Liver (tissue), 9 donors: Measurements from ENCODE around the gene APBA2. TPM values are rescaled to one million over a fixed set of nuclear protein-coding genes. Genes with fewer than 3 reads are reported as not detected.

Experiments used
- DNase-seq: peaks from one replicate; pipeline ENCODE4 v3.0.0-alpha.2; 2017; ENCODE audit warnings: low spot score
- H3K27ac ChIP-seq, 2 donors: one replicate each; pipeline ENCODE4 v1.7.0; 2013; ENCODE audit warnings: inconsistent platforms in 2 of 2, low read length in 2 of 2, control low read depth in 1 of 2, low read depth in 1 of 2, mild to moderate bottlenecking in 1 of 2
- H3K27me3 ChIP-seq, 4 donors: one replicate each; pipeline versions ENCODE4 v1.6.1 to v1.7.0; 2013; ENCODE audit warnings: low read length in 3 of 4, inconsistent platforms in 1 of 4, mild to moderate bottlenecking in 1 of 4, moderate library complexity in 1 of 4; ENCODE audit not compliant: control insufficient read depth in 4 of 4, insufficient read depth in 4 of 4
- H3K36me3 ChIP-seq, 4 donors: one replicate each; pipeline versions ENCODE4 v1.6.1 to v1.7.0; 2013; ENCODE audit warnings: low read length in 3 of 4, mild to moderate bottlenecking in 3 of 4, low read depth in 1 of 4, moderate library complexity in 1 of 4; ENCODE audit not compliant: control insufficient read depth in 4 of 4, insufficient read depth in 3 of 4
- H3K4me1 ChIP-seq, 4 donors: one replicate each; pipeline versions ENCODE4 v1.6.1 to v1.7.0; 2013; ENCODE audit warnings: low read length in 3 of 4, mild to moderate bottlenecking in 3 of 4, moderate library complexity in 1 of 4; ENCODE audit not compliant: control insufficient read depth in 4 of 4, insufficient read depth in 4 of 4
- H3K4me3 ChIP-seq, 3 donors: one replicate each; pipeline versions ENCODE4 v1.6.1 to v1.7.0; 2013; ENCODE audit warnings: low read length in 3 of 3, control low read depth in 1 of 3, low read depth in 1 of 3, mild to moderate bottlenecking in 1 of 3
- H3K9ac ChIP-seq, 2 donors: one replicate each; pipeline ENCODE4 v1.7.0; 2013; ENCODE audit warnings: low read length in 2 of 2, mild to moderate bottlenecking in 2 of 2, moderate library complexity in 2 of 2, control low read depth in 1 of 2, low read depth in 1 of 2
- H3K9me3 ChIP-seq, 4 donors: one replicate each; pipeline versions ENCODE4 v1.6.1 to v1.7.0; 2013; ENCODE audit warnings: low read length in 3 of 4; ENCODE audit not compliant: control insufficient read depth in 4 of 4
- FOXA2 ChIP-seq: IDR thresholded peaks from 2 replicates; pipeline ENCODE4 v1.6.1; 2016; ENCODE audit warnings: antibody characterized with exemption
- HNF4A ChIP-seq, 2 donors: conservative IDR thresholded peaks; 2 replicates each; pipeline ENCODE4 v1.6.1; 2016; ENCODE audit warnings: antibody characterized with exemption in 2 of 2, mild to moderate bottlenecking in 2 of 2
- HNF4G ChIP-seq: IDR thresholded peaks from 2 replicates; pipeline ENCODE4 v1.6.1; 2016; ENCODE audit warnings: antibody characterized with exemption
- JUND ChIP-seq, 2 donors: IDR thresholded peaks; 2 replicates each; pipeline ENCODE4 v1.6.1; 2016; ENCODE audit warnings: antibody characterized with exemption in 2 of 2
- RAD21 ChIP-seq, 2 donors: IDR thresholded peaks; 2 replicates each; pipeline ENCODE4 v1.6.1; 2016; ENCODE audit warnings: antibody characterized with exemption in 2 of 2, mild to moderate bottlenecking in 2 of 2
- RXRA ChIP-seq, 2 donors: IDR thresholded peaks; 2 replicates each; pipeline ENCODE4 v1.6.1; 2017 to 2018; ENCODE audit warnings: antibody characterized with exemption in 2 of 2, mild to moderate bottlenecking in 1 of 2
- SP1 ChIP-seq: IDR thresholded peaks from 2 replicates; pipeline ENCODE4 v1.6.1; 2018; ENCODE audit warnings: antibody characterized with exemption, mild to moderate bottlenecking
- TAF1 ChIP-seq: conservative IDR thresholded peaks from 2 replicates; pipeline ENCODE4 v1.6.1; 2016; ENCODE audit warnings: antibody characterized with exemption, mild to moderate bottlenecking
- YY1 ChIP-seq: IDR thresholded peaks from 2 replicates; pipeline ENCODE4 v1.6.1; 2016; ENCODE audit warnings: antibody characterized with exemption, mild to moderate bottlenecking
- WGBS: extraction: QIAGEN DNeasy Blood & Tissue Kit; methylation state at CpG from one replicate; pipeline ENCODE4 v1.1.7; 2013; 5-methylcytosine and 5-hydroxymethylcytosine counted together
- polyA plus RNA-seq, 2 donors: library from polyadenylated mRNA; stranded (reverse) in 1 of 2; unstranded in 1 of 2; fragments of 200-250 nt in 1 of 2; fragments of >200 nt in 1 of 2; fragmentation: Nextera tagmentation in 1 of 2; extraction: Ambion mirVana in 1 of 2; gene quantifications; one replicate each; pipeline versions ENCODE4 v1.2.1 to v1.2.3, GENCODE V29; 2013 to 2015
- total RNA-seq, 2 donors: library from RNA; depleted of rRNA; stranded (reverse); fragments of >200 nt; gene quantifications; one replicate each; pipeline ENCODE4 v1.2.3, GENCODE V29; 2014
- TF ChIP-seq, protein P1 (sequence below): fragments of 150-350 bp; IDR thresholded peaks from 2 replicates; pipeline ENCODE4 v1.5.1; 2017; ENCODE audit warnings: improper control_type of control experiment, low read depth, low read length; ENCODE audit not compliant: missing input control
- TF ChIP-seq, protein P2 (sequence below): IDR thresholded peaks from 2 replicates; pipeline ENCODE4 v1.6.1; 2016; ENCODE audit warnings: antibody characterized with exemption
- TF ChIP-seq, protein P3 (sequence below): IDR thresholded peaks from 2 replicates; pipeline ENCODE4 v1.6.1; 2016; ENCODE audit warnings: antibody characterized with exemption, mild to moderate bottlenecking
- donor health status: healthy.
- donor health status: healthy.
- donor health status: healthy.
- donor health status: healthy.
- donor health status: healthy.

APBA2 gene
- total and polyA plus RNA-seq, 4 donors, result 0.38 to 2.9 (median 1.7) TPM

DNA sequence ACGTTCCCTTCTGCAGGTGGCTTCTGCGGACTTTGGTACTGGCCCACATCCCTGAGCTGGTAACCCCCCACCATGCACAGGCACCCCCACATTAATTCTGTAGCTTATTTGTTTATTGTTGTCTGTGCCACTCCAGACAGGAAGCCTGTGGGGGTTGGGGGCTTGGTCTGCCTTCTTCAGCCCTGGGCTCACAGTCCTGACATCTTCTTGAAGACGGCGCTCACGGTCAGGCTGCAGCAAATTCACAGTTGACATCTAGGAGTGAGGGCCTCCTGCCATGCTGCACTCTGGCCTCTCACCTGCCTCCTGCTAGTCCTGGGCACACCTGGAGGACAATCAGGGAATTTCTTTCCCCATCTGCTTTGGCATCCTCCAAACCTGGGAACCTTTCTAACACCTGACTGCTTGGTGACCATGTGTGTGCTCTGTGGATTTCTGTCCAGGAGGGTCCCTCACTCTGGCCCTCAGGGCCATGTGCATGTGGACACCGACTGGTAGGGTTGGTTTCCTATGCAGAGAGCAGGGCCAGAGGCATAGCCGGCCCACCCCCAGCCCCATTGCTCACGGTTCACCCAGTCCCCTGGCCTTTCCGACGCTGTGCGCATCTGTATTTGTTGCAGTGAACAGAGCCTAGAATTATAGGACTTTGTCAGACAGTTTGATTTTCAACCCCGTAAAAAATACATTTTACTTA, 68.8 kb downstream of the APBA2 start:
- H3K4me1 ChIP-seq, result no peaks in the 10 kb centered on the region
- H3K27ac ChIP-seq, result no peak overlapping the region
- WGBS, result 79% methylated on average over 12 of the region's 12 CpGs
- no peak overlapping the region for H3K4me3 ChIP-seq
- no peaks in the 10 kb centered on the region for H3K9me3 ChIP-seq
- DNase-seq, result no peak
- no peak overlapping the region for H3K9ac ChIP-seq
- TF ChIP-seq, protein P1, sequence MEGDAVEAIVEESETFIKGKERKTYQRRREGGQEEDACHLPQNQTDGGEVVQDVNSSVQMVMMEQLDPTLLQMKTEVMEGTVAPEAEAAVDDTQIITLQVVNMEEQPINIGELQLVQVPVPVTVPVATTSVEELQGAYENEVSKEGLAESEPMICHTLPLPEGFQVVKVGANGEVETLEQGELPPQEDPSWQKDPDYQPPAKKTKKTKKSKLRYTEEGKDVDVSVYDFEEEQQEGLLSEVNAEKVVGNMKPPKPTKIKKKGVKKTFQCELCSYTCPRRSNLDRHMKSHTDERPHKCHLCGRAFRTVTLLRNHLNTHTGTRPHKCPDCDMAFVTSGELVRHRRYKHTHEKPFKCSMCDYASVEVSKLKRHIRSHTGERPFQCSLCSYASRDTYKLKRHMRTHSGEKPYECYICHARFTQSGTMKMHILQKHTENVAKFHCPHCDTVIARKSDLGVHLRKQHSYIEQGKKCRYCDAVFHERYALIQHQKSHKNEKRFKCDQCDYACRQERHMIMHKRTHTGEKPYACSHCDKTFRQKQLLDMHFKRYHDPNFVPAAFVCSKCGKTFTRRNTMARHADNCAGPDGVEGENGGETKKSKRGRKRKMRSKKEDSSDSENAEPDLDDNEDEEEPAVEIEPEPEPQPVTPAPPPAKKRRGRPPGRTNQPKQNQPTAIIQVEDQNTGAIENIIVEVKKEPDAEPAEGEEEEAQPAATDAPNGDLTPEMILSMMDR, result no peak
- TF ChIP-seq RAD21 (IDR thresholded peaks at IDR 0.05) (no peak), YY1 (no peak), TAF1 (no peak), JUND (IDR thresholded peaks at IDR 0.05) (no peak), FOXA2 (no peak), HNF4G (no peak), RXRA (IDR thresholded peaks at IDR 0.05) (no peak), HNF4A (conservative IDR thresholded peaks at IDR 0.05) (no peak)
- TF ChIP-seq, protein P2, sequence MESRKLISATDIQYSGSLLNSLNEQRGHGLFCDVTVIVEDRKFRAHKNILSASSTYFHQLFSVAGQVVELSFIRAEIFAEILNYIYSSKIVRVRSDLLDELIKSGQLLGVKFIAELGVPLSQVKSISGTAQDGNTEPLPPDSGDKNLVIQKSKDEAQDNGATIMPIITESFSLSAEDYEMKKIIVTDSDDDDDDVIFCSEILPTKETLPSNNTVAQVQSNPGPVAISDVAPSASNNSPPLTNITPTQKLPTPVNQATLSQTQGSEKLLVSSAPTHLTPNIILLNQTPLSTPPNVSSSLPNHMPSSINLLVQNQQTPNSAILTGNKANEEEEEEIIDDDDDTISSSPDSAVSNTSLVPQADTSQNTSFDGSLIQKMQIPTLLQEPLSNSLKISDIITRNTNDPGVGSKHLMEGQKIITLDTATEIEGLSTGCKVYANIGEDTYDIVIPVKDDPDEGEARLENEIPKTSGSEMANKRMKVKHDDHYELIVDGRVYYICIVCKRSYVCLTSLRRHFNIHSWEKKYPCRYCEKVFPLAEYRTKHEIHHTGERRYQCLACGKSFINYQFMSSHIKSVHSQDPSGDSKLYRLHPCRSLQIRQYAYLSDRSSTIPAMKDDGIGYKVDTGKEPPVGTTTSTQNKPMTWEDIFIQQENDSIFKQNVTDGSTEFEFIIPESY, result no peak
- H3K27me3 ChIP-seq, result peaks cover 0 to 4% (median 1%) of the 10 kb centered on the region in 4 donors
- H3K36me3 ChIP-seq, result no peaks in the 10 kb centered on the region

DNA sequence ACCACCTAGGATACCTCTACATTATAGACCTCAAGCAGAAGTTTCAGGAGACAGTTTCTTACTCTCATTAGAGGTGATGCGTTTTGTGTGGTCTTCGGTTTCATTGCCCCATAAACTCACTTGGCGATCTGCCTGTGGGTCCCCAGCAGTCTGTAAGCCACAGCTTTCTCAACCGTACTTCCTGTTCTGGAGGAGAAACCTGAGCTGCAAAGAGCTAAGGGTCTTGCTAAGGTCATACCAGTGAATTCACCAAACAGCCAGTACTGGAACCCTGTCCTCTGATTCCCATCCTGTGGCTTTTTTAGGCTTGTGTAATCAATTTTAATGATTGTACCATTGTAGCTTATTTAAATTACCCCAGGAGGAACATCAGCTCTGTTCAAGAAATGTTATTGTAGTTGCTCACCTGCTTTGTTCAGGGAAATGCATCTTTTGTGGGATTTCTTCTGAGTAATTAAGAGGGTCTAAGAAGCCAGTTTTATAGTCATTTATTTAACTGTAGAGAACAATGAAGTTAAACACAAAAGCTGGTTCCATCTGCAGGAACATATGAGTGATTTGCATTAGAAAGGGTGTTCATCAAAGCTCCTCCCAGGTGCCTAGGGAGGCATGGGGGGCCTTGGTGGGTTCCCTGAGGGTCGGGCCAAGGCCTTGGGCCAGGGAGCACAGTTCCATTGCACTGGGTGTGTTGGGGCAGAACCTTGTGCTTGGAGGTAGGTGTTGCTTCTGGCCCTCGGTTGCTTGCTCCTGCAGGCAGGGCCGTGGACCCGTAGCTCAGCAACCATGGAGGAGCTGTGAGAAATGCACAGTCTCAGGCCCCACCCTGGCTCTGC, 69.6 kb downstream of the APBA2 start:
- Histone ChIP-seq H3K4me3 (no peak overlapping the region), H3K36me3 (no peaks in the 10 kb centered on the region), H3K9ac (no peak overlapping the region), H3K27ac (no peak overlapping the region), H3K27me3 (peaks cover 0 to 4% (median 1%) of the 10 kb centered on the region in 4 donors), H3K4me1 (no peaks in the 10 kb centered on the region), H3K9me3 (no peaks in the 10 kb centered on the region)
- no peak for DNase-seq
- TF ChIP-seq HNF4G (no peak), JUND (IDR thresholded peaks at IDR 0.05) (no peak)
- WGBS, result 69% methylated on average over 8 of the region's 8 CpGs

DNA sequence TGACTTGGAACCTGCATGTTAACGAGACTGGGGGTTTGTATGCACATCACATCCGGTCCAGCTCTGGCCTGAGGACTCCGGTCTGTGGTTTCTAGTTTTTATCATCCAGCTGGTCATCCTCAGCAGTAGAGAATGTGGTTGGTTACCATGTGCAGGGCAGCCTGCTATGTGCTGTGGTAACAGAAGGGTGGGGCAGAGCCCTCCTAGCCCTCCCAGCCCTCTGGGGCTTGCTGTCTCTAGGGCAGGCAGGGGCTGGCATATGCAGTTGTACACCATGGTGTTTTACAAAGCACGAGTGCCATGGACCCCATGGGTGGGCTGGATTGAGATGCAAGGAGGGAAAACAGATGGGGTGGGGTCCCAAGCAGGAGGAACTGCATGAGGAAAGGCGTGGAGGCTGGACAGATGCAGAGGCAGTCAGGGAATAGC, 70.2 kb downstream of the APBA2 start:
- 78% methylated on average over 5 of the region's 5 CpGs for WGBS
- no peak overlapping the region for H3K9ac ChIP-seq
- no peaks in the 10 kb centered on the region for H3K36me3 ChIP-seq
- H3K4me1 ChIP-seq, result no peaks in the 10 kb centered on the region
- no peak overlapping the region for H3K4me3 ChIP-seq
- DNase-seq, result peak; percentile 30
- no peaks in the 10 kb centered on the region for H3K9me3 ChIP-seq
- H3K27me3 ChIP-seq, result peaks cover 0 to 4% (median 1%) of the 10 kb centered on the region in 4 donors
- H3K27ac ChIP-seq, result no peak overlapping the region
- TF ChIP-seq, protein P2, result no peak
- TF ChIP-seq HNF4A (conservative IDR thresholded peaks at IDR 0.05) (no peak), FOXA2 (no peak), RAD21 (IDR thresholded peaks at IDR 0.05) (no peak), JUND (IDR thresholded peaks at IDR 0.05) (no peak), RXRA (IDR thresholded peaks at IDR 0.05) (no peak), HNF4G (no peak), SP1 (no peak)
- TF ChIP-seq, protein P1, result no peak
- TF ChIP-seq, protein P3, sequence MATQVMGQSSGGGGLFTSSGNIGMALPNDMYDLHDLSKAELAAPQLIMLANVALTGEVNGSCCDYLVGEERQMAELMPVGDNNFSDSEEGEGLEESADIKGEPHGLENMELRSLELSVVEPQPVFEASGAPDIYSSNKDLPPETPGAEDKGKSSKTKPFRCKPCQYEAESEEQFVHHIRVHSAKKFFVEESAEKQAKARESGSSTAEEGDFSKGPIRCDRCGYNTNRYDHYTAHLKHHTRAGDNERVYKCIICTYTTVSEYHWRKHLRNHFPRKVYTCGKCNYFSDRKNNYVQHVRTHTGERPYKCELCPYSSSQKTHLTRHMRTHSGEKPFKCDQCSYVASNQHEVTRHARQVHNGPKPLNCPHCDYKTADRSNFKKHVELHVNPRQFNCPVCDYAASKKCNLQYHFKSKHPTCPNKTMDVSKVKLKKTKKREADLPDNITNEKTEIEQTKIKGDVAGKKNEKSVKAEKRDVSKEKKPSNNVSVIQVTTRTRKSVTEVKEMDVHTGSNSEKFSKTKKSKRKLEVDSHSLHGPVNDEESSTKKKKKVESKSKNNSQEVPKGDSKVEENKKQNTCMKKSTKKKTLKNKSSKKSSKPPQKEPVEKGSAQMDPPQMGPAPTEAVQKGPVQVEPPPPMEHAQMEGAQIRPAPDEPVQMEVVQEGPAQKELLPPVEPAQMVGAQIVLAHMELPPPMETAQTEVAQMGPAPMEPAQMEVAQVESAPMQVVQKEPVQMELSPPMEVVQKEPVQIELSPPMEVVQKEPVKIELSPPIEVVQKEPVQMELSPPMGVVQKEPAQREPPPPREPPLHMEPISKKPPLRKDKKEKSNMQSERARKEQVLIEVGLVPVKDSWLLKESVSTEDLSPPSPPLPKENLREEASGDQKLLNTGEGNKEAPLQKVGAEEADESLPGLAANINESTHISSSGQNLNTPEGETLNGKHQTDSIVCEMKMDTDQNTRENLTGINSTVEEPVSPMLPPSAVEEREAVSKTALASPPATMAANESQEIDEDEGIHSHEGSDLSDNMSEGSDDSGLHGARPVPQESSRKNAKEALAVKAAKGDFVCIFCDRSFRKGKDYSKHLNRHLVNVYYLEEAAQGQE, result no peak
